Adrenal gland (tissue), 12 donors: ENCODE data around the gene EMC6. TPM values are rescaled to one million over a fixed set of nuclear protein-coding genes. Genes with fewer than 3 reads are reported as not detected.

Source experiments
- DNase-seq, 7 donors: peaks; one replicate each; pipeline ENCODE4 v3.0.0-alpha.2; 2019 to 2020
- H3K27ac ChIP-seq, 5 donors: fragments of 200-600 bp; sonication (generic) in 4 of 5; 1 replicate in 3 of 5; 2 replicates in 2 of 5; pipeline versions ENCODE4 v1.5.1 to v1.8.0; 2016 to 2020; ENCODE audit warnings: mild to moderate bottlenecking in 1 of 5
- H3K27me3 ChIP-seq: fragments of 200-600 bp; 2 replicates; pipeline ENCODE4 v1.8.0; 2021
- H3K36me3 ChIP-seq, 2 donors: fragments of 200-600 bp; replicated peaks in 1 of 2; 1 replicate in 1 of 2; 2 replicates in 1 of 2; pipeline versions ENCODE4 v1.5.1 to v1.8.0; 2018 to 2022
- H3K4me1 ChIP-seq, 2 donors: fragments of 200-600 bp; replicated peaks in 1 of 2; 1 replicate in 1 of 2; 2 replicates in 1 of 2; pipeline versions ENCODE4 v1.5.1 to v1.8.0; 2018 to 2021
- H3K4me3 ChIP-seq, 4 donors: fragments of 200-600 bp; sonication (generic) in 3 of 4; one replicate each; pipeline ENCODE4 v1.5.1; 2016 to 2018
- H3K9me3 ChIP-seq, 3 donors: fragments of 200-600 bp; sonication (generic) in 1 of 3; replicated peaks in 1 of 3; 1 replicate in 2 of 3; 2 replicates in 1 of 3; pipeline versions ENCODE4 v1.5.1 to v1.8.0; 2016 to 2021
- CTCF ChIP-seq, 6 experiments: fragments of 450-650 bp in 4 of 6; fragments of 200-600 bp in 2 of 6; sonication (generic) in 1 of 6; IDR thresholded peaks; 1 replicate in 5 of 6; 2 replicates in 1 of 6; pipeline versions ENCODE4 v1.5.1 to v1.8.0; 2016 to 2021; ENCODE audit warnings: antibody characterized with exemption in 6 of 6, mild to moderate bottlenecking in 2 of 6, moderate library complexity in 1 of 6
- POLR2A ChIP-seq, 2 donors: fragments of 450-650 bp; IDR thresholded peaks; one replicate each; pipeline ENCODE4 v1.6.1; 2017; ENCODE audit warnings: antibody characterized with exemption in 2 of 2, mild to moderate bottlenecking in 2 of 2, moderate library complexity in 1 of 2
- WGBS, 4 donors: extraction: QIAGEN DNeasy Blood & Tissue Kit in 2 of 4; methylation state at CpG; one replicate each; pipeline versions ENCODE4 v1.1.5 to v1.1.7; 2013 to 2017; 5-methylcytosine and 5-hydroxymethylcytosine counted together
- intact Hi-C, 2 donors: fragments of 100-400 bp; cut with DNase I; formaldehyde crosslinking; loops; one replicate each; pipeline versions ENCODE4 v1.14.1 to v1.15.0; 2022 to 2023
- polyA plus RNA-seq, 3 donors: library from polyadenylated mRNA; stranded (reverse); fragments of 200-250 nt in 2 of 3; fragments of 350-450 nt in 1 of 3; fragmentation: Illumina TruSeq in 1 of 3; extraction: RNeasy Lipid Tissue Mini Kit (QIAGEN cat#74804) in 1 of 3; gene quantifications; one replicate each; pipeline ENCODE4 v1.2.3, GENCODE V29; 2013 to 2014
- total RNA-seq, 9 donors: library from RNA; depleted of rRNA in 4 of 9; stranded (reverse); fragments of >200 nt in 4 of 9; fragments of 120-200 nt in 1 of 9; fragmentation: NEBNext Ultra II Directional in 1 of 9; extraction: Animal tissue kit (Norgen Biotek cat#: 25700) in 1 of 9; gene quantifications; one replicate each; pipeline versions ENCODE4 v1.1.0 to v1.2.4, GENCODE V29; 2013 to 2023
- donor health status: healthy with polysubstance abuse.
- donor health status: Bipolar disorder and iron deficiency.
- donor health status: DM: yes; HTN: yes; CAD: no.
- donor health status: DM: no; HTN: no; CAD: no.
- donor health status: DM: no; HTN: no; CAD: no.
- donor health status: DM: yes; HTN: yes; CAD: no.

Gene EMC6
- total and polyA plus RNA-seq, 12 donors: 6.1 to 89.4 (median 46.0) TPM

- Histone ChIP-seq H3K27me3 (no peaks in the 10 kb centered on the region), H3K36me3 (peaks cover 0 to 43% of the 10 kb centered on the region in 2 donors), H3K4me1 (peaks cover 26 to 38% of the 10 kb centered on the region in 2 donors), H3K27ac (no peak overlapping the region), H3K4me3 (no peak overlapping the region), H3K9me3 (no peaks in the 10 kb centered on the region)
- 74 to 91% (median 84%) methylated on average over 4 of the region's 4 CpGs for WGBS, 4 donors
- TF ChIP-seq CTCF (IDR thresholded peaks at IDR 0.05) (no peak), POLR2A (IDR thresholded peaks at IDR 0.05) (no peak)
- intact Hi-C loops: no loop called here
- no peak for DNase-seq
Observed at GRCh38 chr17:3718201-3718600, 49.6 kb downstream of the EMC6 start.

GRCh38 chr17:3719265-3719664 is 50.7 kb downstream of the EMC6 start:
- Histone ChIP-seq H3K27me3 (no peaks in the 10 kb centered on the region), H3K4me1 (peaks cover 27 to 42% of the 10 kb centered on the region in 2 donors), H3K9me3 (no peaks in the 10 kb centered on the region), H3K27ac (peak overlapping the region in 4 of 5 donors; percentile 15 to 89 (median 74)), H3K36me3 (peaks cover 0 to 42% of the 10 kb centered on the region in 2 donors), H3K4me3 (no peak overlapping the region)
- intact Hi-C loops: no loop called here
- no peak for TF ChIP-seq CTCF (IDR thresholded peaks at IDR 0.05)
- TF ChIP-seq POLR2A (IDR thresholded peaks at IDR 0.05): no peak
- DNase-seq: no peak

Other genes starting within 250 kb of the EMC6 start
- not detected for gene OR1E2, start 235.0 kb upstream of the EMC6 start, total RNA-seq
- gene OR1E2, start 235.0 kb upstream of the EMC6 start, polyA plus RNA-seq: not detected
- 1 to 10 TPM in 4 of 9 donors, under 1 TPM in 1, not detected in 4; 0.17 to 3.8 (median 1.4) TPM for gene SPATA22, start 197.0 kb upstream of the EMC6 start, total RNA-seq
- under 1 TPM; 0.13 to 0.88 (median 0.54) TPM for gene SPATA22, start 197.0 kb upstream of the EMC6 start, polyA plus RNA-seq
- 10 to 100 TPM in 1 of 9 donors, 1 to 10 TPM in 8; 1.3 to 10.1 (median 2.9) TPM for gene ASPA, start 192.8 kb upstream of the EMC6 start, total RNA-seq
- gene ASPA, start 192.8 kb upstream of the EMC6 start, polyA plus RNA-seq: 1 to 10 TPM; 2.6 to 5.7 (median 5.5) TPM
- gene TRPV3, start 111.0 kb upstream of the EMC6 start, total RNA-seq: 1 to 10 TPM in 2 of 9 donors, under 1 TPM in 7; 0.14 to 1.4 (median 0.46) TPM
- gene TRPV3, start 111.0 kb upstream of the EMC6 start, polyA plus RNA-seq: 1 to 10 TPM in 1 of 3 donors, under 1 TPM in 2; 0.34 to 1.1 (median 0.37) TPM
- 1 to 10 TPM; 1.6 to 5.5 (median 3.1) TPM for gene TRPV1, start 59.4 kb upstream of the EMC6 start, total RNA-seq
- gene TRPV1, start 59.4 kb upstream of the EMC6 start, polyA plus RNA-seq: 10 to 100 TPM in 1 of 3 donors, 1 to 10 TPM in 2; 1.5 to 10.9 (median 5.9) TPM
- gene SHPK, start 32.6 kb upstream of the EMC6 start, total RNA-seq: 10 to 100 TPM; 12.0 to 27.4 (median 19.9) TPM
- gene SHPK, start 32.6 kb upstream of the EMC6 start, polyA plus RNA-seq: 10 to 100 TPM in 1 of 3 donors, 1 to 10 TPM in 2; 8.8 to 13.3 (median 9.1) TPM
- 10 to 100 TPM; 17.5 to 74.8 (median 39.8) TPM for gene CTNS, start 32.1 kb upstream of the EMC6 start, total RNA-seq
- 10 to 100 TPM; 11.5 to 15.7 (median 13.8) TPM for gene CTNS, start 32.1 kb upstream of the EMC6 start, polyA plus RNA-seq
- 100 to 1,000 TPM; 105 to 311 (median 208) TPM for gene TAX1BP3, start 234 bp upstream of the EMC6 start, total RNA-seq
- 100 to 1,000 TPM in 1 of 3 donors, 10 to 100 TPM in 2; 32.1 to 100 (median 94.9) TPM for gene TAX1BP3, start 234 bp upstream of the EMC6 start, polyA plus RNA-seq
- 1 to 10 TPM in 5 of 9 donors, under 1 TPM in 4; 0.25 to 2.8 (median 1.1) TPM for gene P2RX5, start 27.3 kb downstream of the EMC6 start, total RNA-seq
- gene P2RX5, start 27.3 kb downstream of the EMC6 start, polyA plus RNA-seq: 1 to 10 TPM in 1 of 3 donors, under 1 TPM in 2; 0.59 to 2.0 (median 0.88) TPM
- 1 to 10 TPM in 2 of 9 donors, under 1 TPM in 7; 0.14 to 1.4 (median 0.48) TPM for gene HASPIN, start 55.1 kb downstream of the EMC6 start, total RNA-seq
- gene HASPIN, start 55.1 kb downstream of the EMC6 start, polyA plus RNA-seq: under 1 TPM; 0.07 to 0.48 (median 0.08) TPM
- gene ITGAE, start 132.4 kb downstream of the EMC6 start, total RNA-seq: 10 to 100 TPM in 8 of 9 donors, 1 to 10 TPM in 1; 4.9 to 85.4 (median 23.4) TPM
- 10 to 100 TPM; 46.7 to 85.3 (median 48.2) TPM for gene ITGAE, start 132.4 kb downstream of the EMC6 start, polyA plus RNA-seq
- gene NCBP3, start 177.4 kb downstream of the EMC6 start, total RNA-seq: 10 to 100 TPM; 11.0 to 30.4 (median 23.3) TPM
- 10 to 100 TPM; 21.9 to 36.6 (median 22.8) TPM for gene NCBP3, start 177.4 kb downstream of the EMC6 start, polyA plus RNA-seq
- gene CAMKK1, start 224.2 kb downstream of the EMC6 start, total RNA-seq: 10 to 100 TPM in 7 of 9 donors, 1 to 10 TPM in 2; 6.0 to 17.9 (median 11.0) TPM
- gene CAMKK1, start 224.2 kb downstream of the EMC6 start, polyA plus RNA-seq: 10 to 100 TPM in 2 of 3 donors, 1 to 10 TPM in 1; 6.9 to 28.2 (median 10.6) TPM
- 1 to 10 TPM in 5 of 9 donors, under 1 TPM in 4; 0.42 to 2.1 (median 1.0) TPM for gene P2RX1, start 247.7 kb downstream of the EMC6 start, total RNA-seq
- 1 to 10 TPM in 2 of 3 donors, under 1 TPM in 1; 0.59 to 8.6 (median 3.3) TPM for gene P2RX1, start 247.7 kb downstream of the EMC6 start, polyA plus RNA-seq